Mesothelial cell of epicardium (in vitro differentiated cells): ENCODE results near the gene XKR7. TPM values are rescaled to one million over a fixed set of nuclear protein-coding genes. Genes with fewer than 3 reads are reported as not detected.

Experiments
- DNase-seq, 2 experiments: peaks; one replicate each; pipeline ENCODE4 v3.0.0; 2021; ENCODE audit warnings: low spot score in 2 of 2; ENCODE audit not compliant: unreplicated experiment in 2 of 2
- H3K27ac Mint-ChIP-seq: 2 replicates; pipeline ENCODE4 v1.8.0; 2021; ENCODE audit warnings: mixed read lengths
- H3K27me3 Mint-ChIP-seq: 2 replicates; pipeline ENCODE4 v1.8.0; 2021; ENCODE audit warnings: low read depth, mixed read lengths
- H3K36me3 Mint-ChIP-seq: 2 replicates; pipeline ENCODE4 v1.8.0; 2021; ENCODE audit warnings: mixed read lengths
- H3K4me1 Mint-ChIP-seq: 2 replicates; pipeline ENCODE4 v1.8.0; 2021; ENCODE audit warnings: mixed read lengths
- H3K4me3 Mint-ChIP-seq: 2 replicates; pipeline ENCODE4 v1.8.0; 2021; ENCODE audit warnings: mild to moderate bottlenecking, moderate library complexity, mixed read lengths
- H3K9me3 Mint-ChIP-seq: 2 replicates; pipeline ENCODE4 v1.8.0; 2021; ENCODE audit warnings: mixed read lengths
- CTCF ChIP-seq: fragments of 200-600 bp; sonication (generic); IDR thresholded peaks from one replicate; pipeline ENCODE4 v1.5.0; 2021; ENCODE audit warnings: antibody characterized with exemption; ENCODE audit not compliant: unreplicated experiment
- total RNA-seq: library from RNA; stranded (reverse); gene quantifications from 3 replicates; pipeline ENCODE4 v1.2.1, GENCODE V29; 2021

Gene XKR7
- total RNA-seq, 1 donor from 2014 or later, result 0.25 TPM

GRCh38 chr20:32034581-32035425 lies 66.9 kb downstream of the XKR7 start:
- H3K27ac Mint-ChIP-seq, result no peak overlapping the region
- H3K36me3 Mint-ChIP-seq, result no peaks in the 10 kb centered on the region
- no peaks in the 10 kb centered on the region for H3K9me3 Mint-ChIP-seq
- H3K4me1 Mint-ChIP-seq, result no peaks in the 10 kb centered on the region
- H3K4me3 Mint-ChIP-seq, result no peak overlapping the region
- TF ChIP-seq CTCF, result no peak
- peaks cover 79% of the 10 kb centered on the region for H3K27me3 Mint-ChIP-seq
- DNase-seq, result no peak

GRCh38 chr20:32035426-32035779 lies 67.5 kb downstream of the XKR7 start:
- TF ChIP-seq CTCF, result no peak
- Mint-ChIP-seq H3K27me3 (peaks cover 73% of the 10 kb centered on the region), H3K4me1 (no peaks in the 10 kb centered on the region), H3K36me3 (no peaks in the 10 kb centered on the region), H3K27ac (no peak overlapping the region), H3K9me3 (no peaks in the 10 kb centered on the region), H3K4me3 (no peak overlapping the region)
- DNase-seq, result no peak

DNA sequence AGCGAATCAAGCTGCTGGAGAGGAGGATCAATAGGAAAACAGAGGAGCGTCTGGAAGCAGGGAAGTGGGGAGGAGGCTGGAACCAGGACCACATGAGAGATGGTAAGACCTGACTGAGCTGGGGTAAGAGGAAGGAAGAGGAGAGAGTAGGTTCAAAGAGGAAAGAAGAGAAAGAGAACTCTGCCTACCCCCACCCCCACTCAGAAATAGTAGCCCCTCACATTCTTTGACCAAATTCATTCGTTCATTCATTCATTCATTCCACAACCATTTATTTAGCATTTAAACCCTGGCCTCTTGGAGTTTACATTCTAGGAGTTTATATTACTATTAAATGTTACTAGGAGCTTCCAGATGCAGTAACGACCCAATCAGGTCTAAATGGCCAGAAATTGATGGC lies 68.3 kb downstream of the XKR7 start:
- no peak overlapping the region for H3K4me3 Mint-ChIP-seq

GRCh38 chr20:32036716-32037485 lies 69.0 kb downstream of the XKR7 start:
- peaks cover 66% of the 10 kb centered on the region for H3K27me3 Mint-ChIP-seq
- no peak overlapping the region for H3K4me3 Mint-ChIP-seq
- DNase-seq, result no peak
- no peaks in the 10 kb centered on the region for H3K9me3 Mint-ChIP-seq
- peaks cover 3% of the 10 kb centered on the region for H3K4me1 Mint-ChIP-seq
- no peaks in the 10 kb centered on the region for H3K36me3 Mint-ChIP-seq
- no peak for TF ChIP-seq CTCF
- H3K27ac Mint-ChIP-seq, result no peak overlapping the region

More for the DNA sequence above, 68.3 kb downstream of the XKR7 start:
- Mint-ChIP-seq H3K9me3 (no peaks in the 10 kb centered on the region), H3K27me3 (peaks cover 69% of the 10 kb centered on the region), H3K27ac (no peak overlapping the region), H3K36me3 (no peaks in the 10 kb centered on the region), H3K4me1 (peaks cover 3% of the 10 kb centered on the region)
- DNase-seq, result no peak
- TF ChIP-seq CTCF, result no peak

DNA sequence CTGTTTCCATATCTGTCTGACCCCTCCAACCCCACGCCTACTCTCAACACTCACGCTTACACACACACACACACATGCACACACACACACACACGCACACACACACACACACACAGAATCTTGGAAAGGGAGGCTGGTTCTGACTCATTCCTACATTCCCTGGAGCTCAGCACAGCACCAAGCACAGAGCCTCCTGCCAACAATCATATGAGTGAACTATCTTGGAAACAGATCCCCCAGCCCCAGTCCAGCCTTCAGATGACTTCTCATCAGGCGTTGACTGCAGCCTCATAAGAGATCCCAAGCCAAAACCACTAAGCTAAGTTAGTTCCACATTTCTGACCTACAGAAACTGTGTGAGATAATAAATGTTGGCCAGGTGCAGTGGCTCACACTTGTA lies 70.0 kb downstream of the XKR7 start:
- peaks cover 3% of the 10 kb centered on the region for H3K4me1 Mint-ChIP-seq
- peaks cover 65% of the 10 kb centered on the region for H3K27me3 Mint-ChIP-seq
- H3K27ac Mint-ChIP-seq, result no peak overlapping the region
- no peaks in the 10 kb centered on the region for H3K36me3 Mint-ChIP-seq
- DNase-seq, result no peak
- no peaks in the 10 kb centered on the region for H3K9me3 Mint-ChIP-seq
- no peak overlapping the region for H3K4me3 Mint-ChIP-seq
- no peak for TF ChIP-seq CTCF
